Measurements from ENCODE around the gene RAB11FIP3. TPM values are rescaled to one million over a fixed set of nuclear protein-coding genes. Genes with fewer than 3 reads are reported as not detected.
A peak's percentile ranks its signal among the peaks of the same experiment; 100 is the strongest.

Gene RAB11FIP3
- total and polyA plus RNA-seq, 9 of the 15 experiments (the other 6 are each of a cell fraction or from before 2014, with no cell fraction given): 0.46 to 13.1 (median 4.3) TPM

GRCh38 chr16:404971-405486, 20.4 kb upstream of the RAB11FIP3 start:
- ATAC-seq: no peak
- Histone ChIP-seq H3K79me2 (ENCODE audit: control insufficient read depth, insufficient read depth, low read length) (peaks cover 19% of the 10 kb centered on the region), H3K27ac (ENCODE audit: extremely low read depth, low read depth, low read length) (peak overlapping the region; percentile 52), H3K9me3 (replicated peaks; ENCODE audit: control insufficient read depth, insufficient read depth, low read depth, low read length) (no peaks in the 10 kb centered on the region), H3K4me2 (ENCODE audit: insufficient read depth, low read length) (peak overlapping the region; percentile 49; the same call in 1 of the 2 replicates), H2AFZ (ENCODE audit: low read depth, low read length) (peak overlapping the region; percentile 84), H3K27me3 (ENCODE audit: control insufficient read depth in 2 of 2, insufficient read depth in 2 of 2, low read length in 2 of 2) (no peaks in the 10 kb centered on the region), H3K4me1 (replicated peaks in 1 of 2; ENCODE audit: control insufficient read depth in 2 of 2, insufficient read depth in 2 of 2, low read length in 2 of 2) (peaks cover 22 to 52% of the 10 kb centered on the region in 2 experiments), H3K4me3 (no peak overlapping the region), H3K36me3 (ENCODE audit: control insufficient read depth, insufficient read depth, low read length) (peaks cover 7% of the 10 kb centered on the region; the same call in 1 of the 3 replicates), H4K20me1 (replicated peaks; ENCODE audit: control insufficient read depth, insufficient read depth, low read length) (no peaks in the 10 kb centered on the region), H3K9me1 (ENCODE audit: control insufficient read depth, insufficient read depth, low read length) (no peaks in the 10 kb centered on the region), H3K9ac (ENCODE audit: insufficient read depth in 1 of 2, low read depth in 2 of 2, low read length in 2 of 2) (peak overlapping the region; percentile 51 to 89)
- DNase-seq (ENCODE audit: extremely low read depth in 1 of 4, low spot score in 3 of 4): no peak
- BruUV-seq (replicated peaks): no TSS peak
- WGBS (ENCODE audit: insufficient coverage, low coverage, missing lambda C conversion rate): 67% methylated on average over 10 of the region's 12 CpGs
- no peak for FAIRE-seq
- CTCF ChIA-PET (ENCODE audit: low intra/inter-chr PET ratio): no interaction called here
- intact Hi-C loops (cut with micrococcal nuclease): no loop called here
- POLR2A ChIA-PET: interaction anchor here (0.9 to 1.0 kb wide), 2 partner anchors 12 to 34 kb away, joined by 3 to 5 read pairs; no protein-coding TSS in a partner anchor
- in situ Hi-C loops (cut with MboI): no loop called here
- TF ChIP-seq NRF1 (conservative IDR thresholded peaks at IDR 0.05 in 1 of 2, IDR thresholded peaks at IDR 0.05 in 1 of 2): no peak
- TF ChIP-seq ETS1 (conservative IDR thresholded peaks at IDR 0.05; ENCODE audit: control insufficient read depth, low read depth, low read length): no peak
- TF ChIP-seq FOXK1 (CRISPR knock-in tag; IDR thresholded peaks at IDR 0.05; ENCODE audit: borderline replicate concordance): no peak
- no peak for TF ChIP-seq PHF20 (IDR thresholded peaks at IDR 0.05; ENCODE audit: partially characterized antibody)
- no peak for TF ChIP-seq USF1 (CRISPR knock-in tag; IDR thresholded peaks at IDR 0.05)
- 0 out of 2 replicates have a peak, but pooled peaks have one; percentile 18 for TF ChIP-seq RBFOX2 (IDR thresholded peaks at IDR 0.05; ENCODE audit: low read depth, low read length)
- TF ChIP-seq SIRT6 (IDR thresholded peaks at IDR 0.05; ENCODE audit: low read depth, low read length): no peak
- no peak for TF ChIP-seq POLR2H (tag; IDR thresholded peaks at IDR 0.05; ENCODE audit: low read depth)
- no peak for TF ChIP-seq ZNF511 (CRISPR knock-in tag; IDR thresholded peaks at IDR 0.05)
- no peak for TF ChIP-seq GABPB1 (CRISPR knock-in tag; IDR thresholded peaks at IDR 0.05)
- no peak for TF ChIP-seq TCF7 (IDR thresholded peaks at IDR 0.05; ENCODE audit: borderline replicate concordance)
- no peak for TF ChIP-seq MEF2A (IDR thresholded peaks at IDR 0.05; ENCODE audit: control insufficient read depth, low read depth, low read length)
- TF ChIP-seq ZNF354B (CRISPR knock-in tag; IDR thresholded peaks at IDR 0.05): no peak
- 0 out of 2 replicates have a peak, but pooled peaks have one; percentile 29 for TF ChIP-seq ZNF263 (CRISPR knock-in tag; IDR thresholded peaks at IDR 0.05; ENCODE audit: borderline replicate concordance)
- no peak for TF ChIP-seq RNF2 (IDR thresholded peaks at IDR 0.05)
- TF ChIP-seq, protein P1, sequence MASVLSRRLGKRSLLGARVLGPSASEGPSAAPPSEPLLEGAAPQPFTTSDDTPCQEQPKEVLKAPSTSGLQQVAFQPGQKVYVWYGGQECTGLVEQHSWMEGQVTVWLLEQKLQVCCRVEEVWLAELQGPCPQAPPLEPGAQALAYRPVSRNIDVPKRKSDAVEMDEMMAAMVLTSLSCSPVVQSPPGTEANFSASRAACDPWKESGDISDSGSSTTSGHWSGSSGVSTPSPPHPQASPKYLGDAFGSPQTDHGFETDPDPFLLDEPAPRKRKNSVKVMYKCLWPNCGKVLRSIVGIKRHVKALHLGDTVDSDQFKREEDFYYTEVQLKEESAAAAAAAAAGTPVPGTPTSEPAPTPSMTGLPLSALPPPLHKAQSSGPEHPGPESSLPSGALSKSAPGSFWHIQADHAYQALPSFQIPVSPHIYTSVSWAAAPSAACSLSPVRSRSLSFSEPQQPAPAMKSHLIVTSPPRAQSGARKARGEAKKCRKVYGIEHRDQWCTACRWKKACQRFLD (CRISPR knock-in tag; IDR thresholded peaks at IDR 0.05): no peak
- no peak for TF ChIP-seq KLF10 (CRISPR knock-in tag; IDR thresholded peaks at IDR 0.05)
- no peak for TF ChIP-seq ZNF785 (CRISPR knock-in tag; IDR thresholded peaks at IDR 0.05)

Measured in K562 (cell line).